NCI-H1930 (cell line): Measurements from ENCODE around the gene NRARP.
"Not testable (repeated sequence)": the region's sequence is repeated elsewhere in the genome, so short reads cannot be mapped to it uniquely, and the experiment has no call there.

ENCODE experiments used
- DNase-seq, 2 experiments: peaks; one replicate each; lab custom pipeline; 2025; lab: John Stamatoyannopoulos, UW

The NRARP gene, protein sequence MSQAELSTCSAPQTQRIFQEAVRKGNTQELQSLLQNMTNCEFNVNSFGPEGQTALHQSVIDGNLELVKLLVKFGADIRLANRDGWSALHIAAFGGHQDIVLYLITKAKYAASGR

GRCh38 chr9:137302118-137302448, at the start of gene NRARP:
Gene NRARP, minus strand, starts transcription at chr9:137302271. Its CDS starts 343 bp downstream, at chr9:137301928.
- DNase-seq: peak; percentile 71 to 95

DNA sequence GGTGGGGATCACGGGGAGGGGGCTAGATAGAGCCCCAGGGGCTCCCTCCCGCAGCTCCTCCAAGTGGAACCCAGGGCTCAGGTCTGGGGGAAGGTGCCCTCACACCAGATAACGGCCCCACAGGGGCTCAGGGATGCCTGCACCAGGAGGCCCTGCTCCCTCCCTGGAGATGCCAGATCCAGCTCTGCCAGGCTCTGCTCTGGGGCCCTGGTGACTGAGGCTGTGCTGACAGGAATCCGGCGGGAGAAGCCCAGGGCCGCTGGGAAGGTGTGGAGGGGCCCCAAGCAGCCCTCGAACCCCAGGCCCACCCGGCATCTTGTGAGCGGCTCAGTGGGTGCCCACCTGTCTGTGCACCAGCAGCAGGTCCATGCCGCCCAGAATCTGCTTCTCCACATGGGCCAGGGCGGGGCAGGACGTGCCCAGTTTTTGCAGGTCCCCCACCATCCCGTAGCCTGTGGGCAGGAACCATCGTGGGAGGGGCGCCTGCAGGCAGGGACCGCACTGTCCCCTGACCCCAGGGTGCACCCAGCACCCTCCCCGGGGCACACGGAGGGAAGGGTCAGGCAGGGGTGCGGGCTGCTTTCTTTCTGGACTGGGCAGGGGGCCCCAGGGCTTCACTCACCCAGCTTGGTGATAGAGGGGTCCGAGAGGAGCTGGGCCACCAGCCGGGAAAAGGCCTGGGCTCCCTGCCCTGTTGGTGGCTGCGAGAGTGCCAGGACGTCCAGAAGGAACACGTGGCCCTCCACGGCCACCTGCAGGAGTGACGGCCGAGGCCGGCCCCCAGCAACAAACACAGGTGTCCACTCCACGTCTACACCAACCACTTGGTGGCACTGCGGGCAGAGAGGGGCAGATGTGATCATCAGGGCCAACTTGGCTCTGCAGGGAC, 48.9 kb upstream of the NRARP start:
- no peak for DNase-seq

- DNase-seq: no peak
Observed at GRCh38 chr9:137349471-137350033, 47.5 kb upstream of the NRARP start.

DNA sequence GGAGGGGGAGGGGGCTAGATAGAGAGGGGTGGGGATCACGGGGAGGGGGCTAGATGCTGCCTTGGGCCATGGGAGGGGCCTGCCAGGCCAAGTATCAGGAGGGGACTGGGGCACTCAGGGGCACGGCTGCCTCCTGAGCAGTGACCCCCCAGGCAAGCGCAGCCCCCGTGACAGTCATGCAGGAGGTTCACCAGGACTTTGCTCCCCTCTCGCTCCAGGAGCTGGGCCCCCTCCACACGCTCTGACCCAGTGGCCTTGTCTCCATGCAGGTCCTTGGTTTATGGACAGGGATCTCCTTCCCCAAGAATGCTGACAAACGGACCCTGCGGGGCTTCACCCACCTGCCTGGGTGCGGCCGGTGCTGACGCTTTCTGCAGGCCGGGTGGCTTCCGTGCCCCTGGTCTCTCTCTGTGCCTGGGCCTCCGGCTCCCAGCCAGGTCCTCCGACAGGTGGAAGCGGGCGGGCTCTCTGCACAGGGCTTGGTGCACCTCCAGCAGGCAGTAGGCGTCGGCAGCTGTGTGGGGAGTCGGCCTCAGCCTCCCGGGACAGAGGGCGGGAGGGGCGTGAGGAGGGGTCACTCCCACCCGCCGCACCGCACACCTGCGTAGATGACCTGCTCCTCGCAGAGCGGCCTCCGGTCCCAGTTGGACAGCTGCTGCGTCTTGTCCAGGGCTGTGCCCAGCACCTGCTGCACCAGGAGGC, 46.8 kb upstream of the NRARP start:
- DNase-seq: no peak

- DNase-seq: no peak
Observed at GRCh38 chr9:137347928-137348327, 45.9 kb upstream of the NRARP start.

DNA sequence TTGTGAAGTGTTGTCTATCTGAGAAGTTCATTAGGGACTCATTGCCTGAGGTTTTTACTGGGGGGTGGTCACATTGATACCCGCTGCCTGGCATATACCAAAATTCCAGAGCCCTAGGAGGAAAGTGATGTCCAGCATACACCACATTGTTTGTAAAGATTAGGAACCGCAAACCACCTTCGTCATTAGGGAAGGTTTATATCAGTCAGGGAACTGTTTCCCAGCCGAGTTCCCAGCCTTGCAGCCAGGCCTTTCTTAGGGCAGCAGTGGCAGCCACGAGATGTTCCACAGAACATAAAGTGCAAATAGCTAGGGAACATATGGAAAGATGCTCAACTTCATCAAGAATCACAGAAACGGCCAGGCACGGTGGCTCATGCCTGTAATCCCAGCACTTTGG, 40.4 kb upstream of the NRARP start:
- no peak for DNase-seq

- no peak for DNase-seq
Observed at GRCh38 chr9:137341227-137341626, 39.2 kb upstream of the NRARP start.

DNA sequence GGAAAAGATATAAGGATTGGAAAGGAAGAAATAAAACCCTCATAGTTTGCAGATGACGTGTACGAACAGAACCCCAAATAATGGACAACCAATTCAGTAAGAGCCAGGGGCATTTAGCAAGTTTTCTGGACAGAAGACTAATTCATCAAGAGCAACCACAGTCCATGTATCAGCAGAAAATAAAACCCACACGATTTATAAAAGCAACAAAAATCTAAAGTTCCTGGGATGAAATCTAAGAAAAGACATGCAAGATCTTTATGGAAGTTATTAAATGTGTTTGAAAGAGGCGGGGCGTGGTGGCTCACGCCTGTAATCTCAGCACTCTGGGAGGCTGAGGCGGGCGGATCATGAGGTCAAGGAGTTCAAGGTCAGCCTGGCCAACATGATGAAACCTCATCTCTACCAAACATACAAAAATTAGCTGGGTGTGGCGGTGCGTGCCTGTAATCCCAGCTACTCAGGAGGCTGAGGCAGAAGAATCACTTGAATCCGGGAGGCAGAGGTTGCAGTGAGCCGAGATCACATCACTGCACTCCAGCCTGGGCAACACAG, 37.9 kb upstream of the NRARP start:
- not testable (repeated sequence) for DNase-seq

DNA sequence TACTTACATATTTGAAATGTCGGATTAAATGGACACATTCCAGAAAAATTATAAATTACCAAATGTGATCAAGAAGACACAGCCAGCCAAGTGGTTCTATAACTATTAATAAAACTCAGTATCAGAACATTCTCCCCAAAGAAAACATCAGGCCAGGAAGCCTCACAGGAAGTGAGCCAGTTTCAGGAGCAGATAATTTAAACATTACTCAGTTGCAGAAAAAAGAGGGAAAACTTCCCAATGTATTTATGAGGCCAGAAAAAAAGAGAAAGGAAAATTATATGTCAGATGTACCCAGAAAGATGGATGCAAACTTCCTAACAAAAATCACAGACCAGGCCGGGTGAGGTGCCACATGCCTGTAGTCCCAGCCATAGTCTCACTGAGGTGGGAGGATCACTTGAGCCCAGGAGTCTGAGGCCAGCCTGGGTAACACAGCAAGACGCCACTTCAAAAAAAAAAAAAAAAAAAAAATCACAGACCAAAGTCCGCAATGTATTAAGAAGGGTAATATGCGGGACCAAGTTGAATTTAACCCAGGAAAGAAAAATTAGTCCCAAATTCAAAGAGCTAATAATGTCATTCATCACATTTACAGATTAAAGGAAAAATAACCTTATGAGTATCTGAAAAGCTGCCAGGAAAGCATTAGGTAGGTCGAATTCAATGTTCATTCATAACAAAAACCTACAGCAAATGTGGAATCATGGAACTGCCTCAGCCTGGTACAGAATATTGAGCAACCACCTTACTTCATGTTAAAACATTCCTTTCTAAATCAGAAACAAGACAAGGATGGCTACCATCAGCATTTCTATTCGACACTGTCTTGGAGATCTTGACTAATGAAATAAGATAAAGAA, 37.2 kb upstream of the NRARP start:
- DNase-seq: no peak

DNA sequence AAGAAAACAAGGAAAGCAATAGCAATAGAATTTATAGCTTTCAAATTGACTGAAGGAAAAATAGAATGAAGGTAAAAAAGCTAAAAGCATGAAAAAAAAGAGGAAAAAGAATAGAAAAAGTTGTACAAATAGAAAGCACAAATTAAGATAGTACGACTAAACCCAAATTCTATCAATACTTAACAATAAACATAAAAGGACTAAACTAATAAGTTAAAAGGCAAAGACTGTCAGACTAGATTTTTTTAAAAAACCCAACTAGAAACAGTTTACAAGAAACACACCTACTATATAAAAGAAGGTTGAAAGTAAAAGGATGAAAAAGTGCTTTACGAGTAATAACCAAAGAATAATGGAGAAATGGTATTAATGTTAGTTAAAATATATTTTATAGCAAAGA, 34.7 kb upstream of the NRARP start:
- no peak for DNase-seq

DNA sequence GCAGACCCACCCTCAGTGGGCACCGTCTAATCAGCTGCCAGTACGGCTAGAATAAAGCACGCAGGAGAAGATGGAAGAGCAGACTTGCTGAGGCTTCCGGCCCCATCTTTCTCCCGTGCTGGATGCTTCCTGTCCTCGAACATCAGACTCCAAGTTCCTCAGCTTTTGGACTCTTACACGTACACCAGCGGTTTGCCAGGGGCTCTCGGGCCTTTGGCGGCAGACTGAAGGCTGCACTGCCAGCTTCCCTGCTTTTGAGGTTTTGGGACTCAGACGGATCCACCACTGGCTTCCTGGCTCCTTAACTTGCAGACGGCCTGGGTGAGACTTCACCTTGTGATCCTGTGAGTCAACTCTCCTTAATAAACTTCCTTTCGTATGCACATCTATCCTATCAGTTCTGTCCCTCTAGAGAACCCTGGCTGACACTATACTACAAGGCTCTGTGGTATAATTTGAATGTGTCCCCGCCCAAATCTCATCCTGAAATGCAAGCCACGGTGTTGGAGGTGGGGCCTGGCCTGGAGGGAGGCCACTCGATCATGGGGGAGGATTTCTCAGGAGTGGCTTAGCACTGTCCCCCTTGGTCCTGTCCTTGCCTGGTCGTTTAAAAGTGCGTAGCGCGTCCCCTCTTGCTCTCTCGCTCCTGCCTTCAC, 31.1 kb upstream of the NRARP start:
- DNase-seq: no peak

- DNase-seq: no peak
Observed at GRCh38 chr9:137331929-137332328, 29.9 kb upstream of the NRARP start.

- no peak for DNase-seq
Observed at GRCh38 chr9:137330689-137331088, 28.6 kb upstream of the NRARP start.

DNA sequence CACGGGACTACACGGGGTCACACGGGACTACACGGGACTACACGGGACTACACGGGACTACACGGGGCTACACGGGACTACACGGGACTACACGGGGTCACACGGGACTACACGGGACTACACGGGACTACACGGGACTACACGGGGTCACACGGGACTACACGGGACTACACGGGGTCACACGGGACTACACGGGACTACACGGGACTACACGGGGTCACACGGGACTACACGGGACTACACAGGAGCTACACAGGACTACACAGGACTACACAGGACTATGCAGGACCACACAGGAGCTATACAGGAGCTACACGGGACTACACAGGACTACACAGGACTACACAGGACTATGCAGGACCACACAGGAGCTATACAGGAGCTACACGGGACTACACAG, 27.5 kb upstream of the NRARP start:
- DNase-seq: not testable (repeated sequence)

GRCh38 chr9:137327641-137328550, 25.8 kb upstream of the NRARP start:
- not testable (repeated sequence) for DNase-seq

DNA sequence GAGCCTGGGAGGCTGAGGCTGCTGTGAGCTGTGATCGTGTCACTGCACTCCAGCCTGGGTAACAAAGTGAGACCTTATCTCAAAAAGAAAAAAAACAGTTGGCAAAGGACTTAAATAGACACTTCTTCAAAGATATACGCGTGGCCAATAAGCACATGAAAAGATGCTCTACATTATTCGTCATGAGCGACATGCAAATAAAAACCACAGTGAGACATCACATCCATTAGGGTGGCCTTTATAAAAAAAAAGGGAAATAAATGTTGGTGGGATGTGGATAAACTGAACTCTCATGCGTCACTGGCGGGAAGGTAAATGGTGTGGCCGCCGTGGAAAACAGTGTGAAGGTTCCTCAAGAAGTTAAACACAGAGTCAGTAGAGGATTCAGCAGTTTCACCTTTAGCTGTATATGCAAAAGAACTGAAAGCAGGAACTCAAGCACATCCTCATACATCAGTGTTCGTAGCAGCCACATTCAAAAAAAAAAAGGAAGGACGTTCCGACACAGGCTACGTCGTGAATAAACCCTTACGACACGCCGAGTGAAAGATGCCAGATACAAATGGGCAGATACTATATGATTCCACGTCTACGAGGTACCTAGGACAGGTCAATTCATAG, 24.5 kb upstream of the NRARP start:
- DNase-seq: no peak

DNA sequence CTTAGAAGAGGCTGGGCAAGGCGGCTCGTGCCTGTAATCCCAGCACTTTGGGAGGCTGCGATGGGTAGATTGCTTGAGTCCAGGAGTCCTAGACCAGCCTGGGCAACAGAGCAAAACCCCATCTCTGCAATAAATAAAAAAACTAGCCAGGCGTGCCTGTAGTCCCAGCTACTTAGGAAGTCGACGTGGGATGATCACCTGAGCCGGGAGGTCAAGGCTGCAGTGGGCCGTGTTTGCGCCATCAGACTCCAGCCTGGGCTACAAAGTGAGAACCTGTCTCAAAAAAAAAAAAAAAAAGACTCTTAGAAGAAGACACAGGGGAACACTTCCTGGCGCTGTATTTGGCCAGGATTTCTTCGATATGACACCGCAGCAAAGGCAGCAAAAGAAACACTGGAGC, 23.7 kb upstream of the NRARP start:
- DNase-seq: no peak

- DNase-seq: no peak
Observed at GRCh38 chr9:137325124-137325523, 23.1 kb upstream of the NRARP start.

DNA sequence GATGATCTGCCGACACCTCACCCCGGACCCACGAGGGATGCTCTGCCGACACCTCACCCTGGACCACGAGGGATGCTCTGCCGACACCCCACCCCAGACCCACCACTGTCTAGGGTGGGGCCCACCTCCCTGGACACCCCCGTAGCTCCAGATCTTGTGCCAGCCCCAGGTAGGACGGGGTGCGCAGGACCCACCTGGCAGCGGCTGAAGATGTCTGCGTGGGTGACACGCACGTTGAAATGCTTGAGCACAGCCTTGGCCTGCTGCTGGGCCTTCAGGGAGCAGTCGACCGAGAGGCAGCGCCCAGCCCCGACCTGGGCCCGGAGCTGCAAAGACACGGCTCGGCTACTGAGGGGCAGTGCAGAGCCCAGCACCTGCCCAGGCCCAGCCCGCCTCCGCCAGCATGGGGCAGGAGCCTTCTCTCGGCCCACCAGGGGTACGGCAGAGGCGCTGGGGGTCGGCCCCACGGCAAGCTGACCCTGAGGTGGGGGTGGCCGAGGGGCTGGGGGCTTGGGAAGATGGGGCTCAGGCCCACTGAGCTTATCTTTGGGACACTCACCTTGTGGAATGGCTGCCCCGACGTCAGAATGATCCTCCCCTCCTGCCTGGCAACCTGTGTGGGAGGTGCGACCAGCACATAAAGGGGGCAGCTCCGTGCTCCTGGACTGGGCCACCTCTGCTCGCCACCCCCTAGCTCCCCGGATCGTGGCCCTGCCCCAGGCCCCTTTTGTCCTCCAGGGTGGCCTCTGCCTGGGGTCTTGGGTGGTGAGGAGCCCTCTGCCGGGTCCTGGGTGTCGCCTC, 21.7 kb upstream of the NRARP start:
- DNase-seq: no peak
